ENCODE measurements around the gene KRTAP9-2.

DNA sequence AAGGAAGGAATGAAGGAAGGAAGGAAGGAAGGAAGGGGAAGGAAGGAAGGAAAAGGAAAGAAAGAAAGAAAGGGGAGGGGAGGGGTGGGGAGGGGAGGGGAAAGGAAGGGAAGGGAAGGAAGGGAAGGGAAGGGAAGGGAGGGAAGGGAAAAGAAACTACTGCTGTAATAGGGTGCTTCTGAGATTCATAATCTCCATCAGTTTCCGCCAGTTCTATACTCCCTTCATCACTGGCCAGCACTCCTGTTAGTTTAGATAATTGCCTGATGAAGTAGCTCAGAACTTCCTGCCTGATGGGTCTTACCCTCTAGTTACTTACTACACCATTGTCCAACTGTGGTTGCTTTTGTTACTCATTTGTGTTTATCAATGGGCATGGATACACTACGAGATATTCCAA lies 36.8 kb downstream of the KRTAP9-2 start:
- TF ChIP-seq POLR2AphosphoS5 (IDR thresholded peaks at IDR 0.05; ENCODE audit: insufficient read depth in 1 of 2, low read depth in 1 of 2) (no peak), POLR2A (IDR thresholded peaks at IDR 0.05) (no peak)
- TF ChIP-seq, protein P1, sequence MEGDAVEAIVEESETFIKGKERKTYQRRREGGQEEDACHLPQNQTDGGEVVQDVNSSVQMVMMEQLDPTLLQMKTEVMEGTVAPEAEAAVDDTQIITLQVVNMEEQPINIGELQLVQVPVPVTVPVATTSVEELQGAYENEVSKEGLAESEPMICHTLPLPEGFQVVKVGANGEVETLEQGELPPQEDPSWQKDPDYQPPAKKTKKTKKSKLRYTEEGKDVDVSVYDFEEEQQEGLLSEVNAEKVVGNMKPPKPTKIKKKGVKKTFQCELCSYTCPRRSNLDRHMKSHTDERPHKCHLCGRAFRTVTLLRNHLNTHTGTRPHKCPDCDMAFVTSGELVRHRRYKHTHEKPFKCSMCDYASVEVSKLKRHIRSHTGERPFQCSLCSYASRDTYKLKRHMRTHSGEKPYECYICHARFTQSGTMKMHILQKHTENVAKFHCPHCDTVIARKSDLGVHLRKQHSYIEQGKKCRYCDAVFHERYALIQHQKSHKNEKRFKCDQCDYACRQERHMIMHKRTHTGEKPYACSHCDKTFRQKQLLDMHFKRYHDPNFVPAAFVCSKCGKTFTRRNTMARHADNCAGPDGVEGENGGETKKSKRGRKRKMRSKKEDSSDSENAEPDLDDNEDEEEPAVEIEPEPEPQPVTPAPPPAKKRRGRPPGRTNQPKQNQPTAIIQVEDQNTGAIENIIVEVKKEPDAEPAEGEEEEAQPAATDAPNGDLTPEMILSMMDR (IDR thresholded peaks at IDR 0.05), result no peak

Measured in vagina (tissue), 2 donors.